22Rv1 (cell line): Measurements from ENCODE around the gene ENPP7.

Source experiments
- ZFX ChIP-seq: fragments of 450-650 bp; IDR thresholded peaks from 2 replicates; pipeline ENCODE4 v1.6.1; 2017; ENCODE audit warnings: antibody characterized with exemption, borderline replicate concordance
- TF ChIP-seq, protein P1 (sequence below): fragments of 450-650 bp; IDR thresholded peaks from 2 replicates; pipeline ENCODE4 v1.5.1; 2017; ENCODE audit warnings: mild to moderate bottlenecking

DNA sequence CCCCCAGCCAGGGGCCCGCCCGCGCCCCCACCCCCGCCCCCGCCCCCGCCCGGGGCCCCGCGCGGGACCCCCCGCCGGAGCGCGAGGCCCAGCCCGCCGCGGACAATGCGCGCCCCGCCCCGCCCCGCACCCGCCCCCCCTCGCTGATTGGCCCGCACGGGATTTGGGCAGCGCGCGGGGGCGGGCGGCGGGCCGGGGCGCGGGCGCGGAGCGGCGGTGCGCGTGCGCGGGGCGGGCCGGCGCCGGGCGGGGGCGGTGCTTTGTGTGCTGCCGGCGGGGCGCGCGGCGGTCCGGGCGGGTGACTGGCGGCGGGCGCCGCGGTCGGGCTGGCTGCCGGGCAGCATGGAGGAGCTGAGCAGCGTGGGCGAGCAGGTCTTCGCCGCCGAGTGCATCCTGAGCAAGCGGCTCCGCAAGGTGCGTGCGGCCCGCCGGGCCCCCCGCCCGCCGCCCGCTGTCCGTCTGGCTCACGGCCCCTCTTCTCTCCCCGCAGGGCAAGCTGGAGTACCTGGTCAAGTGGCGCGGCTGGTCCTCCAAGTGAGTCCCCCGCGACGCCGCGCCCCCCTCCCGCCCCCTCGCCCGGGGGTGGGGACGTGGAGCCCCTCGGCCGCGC, 47.3 kb downstream of the ENPP7 start, which contains the start of gene CBX2:
- TF ChIP-seq, protein P1, sequence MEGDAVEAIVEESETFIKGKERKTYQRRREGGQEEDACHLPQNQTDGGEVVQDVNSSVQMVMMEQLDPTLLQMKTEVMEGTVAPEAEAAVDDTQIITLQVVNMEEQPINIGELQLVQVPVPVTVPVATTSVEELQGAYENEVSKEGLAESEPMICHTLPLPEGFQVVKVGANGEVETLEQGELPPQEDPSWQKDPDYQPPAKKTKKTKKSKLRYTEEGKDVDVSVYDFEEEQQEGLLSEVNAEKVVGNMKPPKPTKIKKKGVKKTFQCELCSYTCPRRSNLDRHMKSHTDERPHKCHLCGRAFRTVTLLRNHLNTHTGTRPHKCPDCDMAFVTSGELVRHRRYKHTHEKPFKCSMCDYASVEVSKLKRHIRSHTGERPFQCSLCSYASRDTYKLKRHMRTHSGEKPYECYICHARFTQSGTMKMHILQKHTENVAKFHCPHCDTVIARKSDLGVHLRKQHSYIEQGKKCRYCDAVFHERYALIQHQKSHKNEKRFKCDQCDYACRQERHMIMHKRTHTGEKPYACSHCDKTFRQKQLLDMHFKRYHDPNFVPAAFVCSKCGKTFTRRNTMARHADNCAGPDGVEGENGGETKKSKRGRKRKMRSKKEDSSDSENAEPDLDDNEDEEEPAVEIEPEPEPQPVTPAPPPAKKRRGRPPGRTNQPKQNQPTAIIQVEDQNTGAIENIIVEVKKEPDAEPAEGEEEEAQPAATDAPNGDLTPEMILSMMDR, result no peak
- no peak for TF ChIP-seq ZFX
